Activated T-helper 17 cell treated with anti-CD3 and anti-CD28 coated beads, Interleukin-2, amount 50 U/mL, for 72 hours (primary cell): ENCODE measurements around the gene TM4SF4. TPM values are rescaled to one million over a fixed set of nuclear protein-coding genes. Genes with fewer than 3 reads are reported as not detected.
"Not testable (repeated sequence)": the region's sequence is repeated elsewhere in the genome, so short reads cannot be mapped to it uniquely, and the experiment has no call there.

Experiments used
- ATAC-seq: fragments of 150-1000 bp; cut with Tn5 transposase; replicated peaks from 2 replicates; pipeline ENCODE4 v1.10.0; 2021; ENCODE audit warnings: mild to moderate bottlenecking, moderate library complexity
- H3K27ac Mint-ChIP-seq: one replicate; pipeline ENCODE4 v1.8.0; 2022; ENCODE audit warnings: mixed read lengths
- H3K27me3 Mint-ChIP-seq: one replicate; pipeline ENCODE4 v1.8.0; 2022; ENCODE audit warnings: mixed read lengths
- H3K36me3 Mint-ChIP-seq: one replicate; pipeline ENCODE4 v1.8.0; 2022; ENCODE audit warnings: low read depth, mild to moderate bottlenecking, mixed read lengths
- H3K4me1 Mint-ChIP-seq: one replicate; pipeline ENCODE4 v1.8.0; 2022; ENCODE audit warnings: mixed read lengths
- H3K4me3 Mint-ChIP-seq: one replicate; pipeline ENCODE4 v1.8.0; 2022; ENCODE audit warnings: mild to moderate bottlenecking, mixed read lengths
- H3K9me3 Mint-ChIP-seq: one replicate; pipeline ENCODE4 v1.8.0; 2022; ENCODE audit warnings: mixed read lengths
- total RNA-seq, 2 donors: library from RNA; stranded (reverse); gene quantifications; one replicate each; pipeline ENCODE4 v1.2.3, GENCODE V29; 2022

The TM4SF4 gene, protein sequence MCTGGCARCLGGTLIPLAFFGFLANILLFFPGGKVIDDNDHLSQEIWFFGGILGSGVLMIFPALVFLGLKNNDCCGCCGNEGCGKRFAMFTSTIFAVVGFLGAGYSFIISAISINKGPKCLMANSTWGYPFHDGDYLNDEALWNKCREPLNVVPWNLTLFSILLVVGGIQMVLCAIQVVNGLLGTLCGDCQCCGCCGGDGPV
- not detected for total RNA-seq

DNA sequence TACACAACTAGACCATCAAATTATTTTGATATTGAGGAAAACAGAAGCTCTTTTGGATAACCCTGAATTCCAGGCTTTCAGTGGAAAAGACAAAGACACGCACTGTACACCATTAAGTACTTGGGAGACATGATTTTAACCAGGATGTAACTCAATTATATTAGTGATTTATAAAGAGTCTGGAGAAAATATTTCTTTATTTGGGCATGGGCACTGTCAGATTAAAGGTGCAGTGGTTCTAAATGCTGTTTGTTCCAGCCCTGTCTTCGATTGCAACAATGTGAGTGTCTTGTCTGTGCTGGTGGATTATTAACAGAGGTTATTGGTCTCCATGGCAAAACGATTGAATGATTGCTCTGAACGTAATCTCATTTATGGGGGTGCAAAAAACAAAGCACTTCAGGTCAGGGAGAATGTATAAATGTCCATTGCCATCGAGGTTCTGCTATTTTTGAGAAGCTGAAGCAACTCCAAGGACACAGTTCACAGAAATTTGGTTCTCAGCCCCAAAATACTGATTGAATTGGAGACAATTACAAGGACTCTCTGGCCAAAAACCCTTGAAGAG lies at the start of gene TM4SF4:
Gene TM4SF4, plus strand, starts transcription at position 448 of the 568 bp plus-strand sequence. CDS start 181 bp downstream, outside the sequence.
- H3K4me3 Mint-ChIP-seq: no peak within 1 kb of the TSS
- no peaks in the 10 kb centered on the region for H3K36me3 Mint-ChIP-seq
- peaks cover 11% of the 10 kb centered on the region for H3K27me3 Mint-ChIP-seq
- H3K9me3 Mint-ChIP-seq: no peaks in the 10 kb centered on the region
- H3K27ac Mint-ChIP-seq: no peak within 1 kb of the TSS
- no peaks in the 10 kb centered on the region for H3K4me1 Mint-ChIP-seq
- no peak for ATAC-seq

DNA sequence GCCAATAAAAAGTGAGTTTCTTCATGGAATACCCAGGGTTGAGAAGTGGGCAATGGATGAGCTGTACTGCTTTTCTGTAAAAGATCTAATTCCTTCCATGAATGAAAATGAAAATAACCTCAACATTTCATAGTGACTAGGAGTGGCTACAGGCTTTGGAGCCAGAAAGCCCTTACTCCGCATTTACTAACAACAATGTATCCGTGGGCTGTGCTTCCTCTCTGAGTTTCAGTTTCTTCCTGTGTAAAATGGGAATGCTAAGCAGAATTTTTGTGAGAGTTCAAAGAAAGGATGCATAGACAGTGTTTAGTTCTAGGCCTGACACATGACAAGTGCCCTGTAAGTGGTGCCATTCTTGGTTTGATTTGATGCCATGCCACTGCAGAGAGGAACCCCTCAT lies 49.6 kb upstream of the TM4SF4 start:
- no peaks in the 10 kb centered on the region for H3K4me1 Mint-ChIP-seq
- H3K9me3 Mint-ChIP-seq: no peaks in the 10 kb centered on the region
- H3K27me3 Mint-ChIP-seq: peaks cover 16% of the 10 kb centered on the region
- no peak overlapping the region for H3K27ac Mint-ChIP-seq
- no peaks in the 10 kb centered on the region for H3K36me3 Mint-ChIP-seq
- ATAC-seq: no peak
- no peak overlapping the region for H3K4me3 Mint-ChIP-seq

DNA sequence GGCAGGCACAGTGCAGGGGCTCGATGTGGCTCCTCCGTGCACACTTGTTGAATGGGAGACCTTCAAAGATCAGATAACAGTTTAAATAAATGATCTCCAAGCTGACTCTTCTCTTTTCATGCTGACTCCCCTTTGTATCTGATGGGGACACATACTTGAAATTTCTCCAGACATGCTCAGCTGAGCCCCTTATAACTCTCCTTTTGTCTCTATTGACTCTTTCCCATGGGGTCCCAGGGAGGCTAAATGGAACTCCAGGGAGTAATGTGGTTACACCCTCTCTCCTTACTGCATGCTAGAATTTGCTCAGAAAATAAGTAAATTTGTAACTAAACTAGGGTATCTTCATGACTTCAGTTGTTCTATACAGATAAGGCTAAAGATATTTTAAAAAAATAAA lies 48.2 kb upstream of the TM4SF4 start:
- no peaks in the 10 kb centered on the region for H3K36me3 Mint-ChIP-seq
- H3K27ac Mint-ChIP-seq: no peak overlapping the region
- no peak overlapping the region for H3K4me3 Mint-ChIP-seq
- no peak for ATAC-seq
- H3K4me1 Mint-ChIP-seq: no peaks in the 10 kb centered on the region
- no peaks in the 10 kb centered on the region for H3K9me3 Mint-ChIP-seq
- H3K27me3 Mint-ChIP-seq: peaks cover 16% of the 10 kb centered on the region

DNA sequence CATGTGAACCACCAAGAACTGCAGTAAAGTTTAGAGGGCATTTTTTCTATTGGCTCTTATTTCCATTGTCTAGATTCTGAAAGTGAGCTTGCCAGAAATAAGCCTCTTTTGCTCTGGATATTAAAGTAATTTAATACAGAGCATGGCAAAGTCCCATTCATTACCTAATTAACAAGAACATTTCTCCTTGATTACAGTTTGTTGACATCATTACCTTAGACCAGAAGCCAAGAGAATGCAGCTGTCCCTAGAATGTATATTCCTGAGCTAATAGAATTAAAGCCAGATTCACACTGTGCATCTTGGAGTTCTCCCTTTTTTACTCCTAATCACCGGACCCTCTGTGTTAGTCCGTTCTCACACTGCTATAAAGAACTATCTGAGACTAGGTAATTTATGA lies 46.4 kb upstream of the TM4SF4 start:
- H3K36me3 Mint-ChIP-seq: no peaks in the 10 kb centered on the region
- no peak for ATAC-seq
- no peaks in the 10 kb centered on the region for H3K4me1 Mint-ChIP-seq
- no peak overlapping the region for H3K27ac Mint-ChIP-seq
- no peaks in the 10 kb centered on the region for H3K9me3 Mint-ChIP-seq
- H3K4me3 Mint-ChIP-seq: no peak overlapping the region
- H3K27me3 Mint-ChIP-seq: peaks cover 14% of the 10 kb centered on the region

DNA sequence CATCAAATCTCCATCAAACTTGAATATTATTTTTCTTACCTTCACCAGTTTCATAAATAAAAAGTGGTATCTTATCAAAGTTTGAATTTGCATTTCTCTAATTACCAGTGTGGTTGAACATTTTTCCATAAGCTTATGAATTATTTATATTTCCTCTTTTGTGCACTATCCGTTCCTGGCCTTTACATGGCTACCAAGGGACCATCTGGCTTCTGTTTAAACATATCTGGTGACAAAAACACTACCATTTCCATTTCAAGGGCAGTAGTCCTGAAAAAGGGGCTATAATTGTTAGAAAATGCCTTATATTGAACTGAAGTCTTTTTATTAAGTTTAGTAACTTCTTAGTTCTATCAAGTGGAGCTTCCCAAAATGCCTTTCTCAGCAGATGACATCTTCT lies 44.3 kb upstream of the TM4SF4 start:
- peaks cover 20% of the 10 kb centered on the region for H3K27me3 Mint-ChIP-seq
- no peaks in the 10 kb centered on the region for H3K4me1 Mint-ChIP-seq
- no peak overlapping the region for H3K4me3 Mint-ChIP-seq
- no peaks in the 10 kb centered on the region for H3K9me3 Mint-ChIP-seq
- H3K27ac Mint-ChIP-seq: no peak overlapping the region
- no peaks in the 10 kb centered on the region for H3K36me3 Mint-ChIP-seq
- ATAC-seq: no peak

DNA sequence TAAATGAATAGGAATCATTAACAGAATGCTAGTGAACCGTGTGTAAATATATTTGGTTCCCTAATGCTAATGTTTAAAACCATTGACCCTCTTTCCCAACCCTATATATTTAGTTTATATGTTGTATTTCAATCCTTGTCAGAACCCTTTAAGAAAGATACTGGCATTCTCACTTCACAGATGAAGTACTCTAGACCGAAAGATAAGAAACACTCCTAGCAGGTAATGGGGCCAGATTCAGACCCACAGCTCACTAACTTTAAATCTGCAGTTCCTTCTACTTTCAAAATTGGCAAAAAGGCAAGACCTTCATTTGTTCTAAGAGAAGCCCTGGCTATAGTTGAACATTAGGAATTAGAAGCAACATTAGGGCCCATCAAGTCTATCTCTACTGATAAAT lies 42.3 kb upstream of the TM4SF4 start:
- Mint-ChIP-seq H3K9me3 (no peaks in the 10 kb centered on the region), H3K4me1 (no peaks in the 10 kb centered on the region), H3K27me3 (peaks cover 17% of the 10 kb centered on the region), H3K4me3 (no peak overlapping the region), H3K27ac (no peak overlapping the region), H3K36me3 (no peaks in the 10 kb centered on the region)
- ATAC-seq: no peak

DNA sequence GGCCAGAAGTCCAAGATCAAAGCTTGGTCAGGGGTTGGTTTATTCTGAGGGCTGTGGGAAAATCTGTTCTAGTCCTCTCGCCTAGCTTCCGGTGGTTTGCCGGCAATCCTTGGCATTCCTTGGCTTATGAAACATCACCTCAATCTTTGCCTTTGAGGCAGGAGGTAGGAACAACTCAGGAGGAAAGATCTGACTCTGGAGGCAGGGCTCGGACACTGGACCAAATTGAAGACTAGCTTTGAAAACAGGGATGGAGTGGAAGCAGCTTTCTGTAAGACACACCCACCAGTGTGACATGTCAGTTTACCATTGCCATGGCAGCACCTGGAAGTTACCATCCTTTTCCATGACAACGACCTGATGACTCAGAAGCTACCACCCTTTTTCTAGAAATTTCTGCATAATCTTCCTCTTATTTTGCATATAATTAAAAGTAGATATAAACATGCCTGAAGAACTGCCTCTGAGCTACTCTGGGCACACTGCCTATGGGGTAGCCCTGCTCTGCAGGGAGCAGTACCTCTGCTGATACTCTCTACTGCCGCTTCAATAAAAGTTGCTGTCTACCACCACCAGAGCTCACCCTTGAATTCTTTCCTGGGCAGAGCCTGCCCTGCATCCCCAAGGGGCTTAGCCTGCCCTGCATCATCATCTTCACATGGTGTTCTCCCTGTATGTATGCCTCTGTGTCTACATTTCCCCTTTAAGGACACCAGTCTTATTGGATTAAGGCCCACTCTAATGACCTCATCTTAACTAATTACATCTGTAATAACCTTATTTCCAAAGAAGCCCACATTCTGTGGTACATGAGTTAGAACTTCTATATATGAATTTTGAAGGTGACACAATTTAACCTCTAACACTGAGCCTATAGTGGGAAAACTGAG lies 38.3 kb upstream of the TM4SF4 start:
- Mint-ChIP-seq H3K9me3 (no peaks in the 10 kb centered on the region), H3K4me3 (no peak overlapping the region), H3K36me3 (no peaks in the 10 kb centered on the region), H3K4me1 (no peaks in the 10 kb centered on the region), H3K27ac (no peak overlapping the region), H3K27me3 (peaks cover 15% of the 10 kb centered on the region)
- ATAC-seq: no peak

DNA sequence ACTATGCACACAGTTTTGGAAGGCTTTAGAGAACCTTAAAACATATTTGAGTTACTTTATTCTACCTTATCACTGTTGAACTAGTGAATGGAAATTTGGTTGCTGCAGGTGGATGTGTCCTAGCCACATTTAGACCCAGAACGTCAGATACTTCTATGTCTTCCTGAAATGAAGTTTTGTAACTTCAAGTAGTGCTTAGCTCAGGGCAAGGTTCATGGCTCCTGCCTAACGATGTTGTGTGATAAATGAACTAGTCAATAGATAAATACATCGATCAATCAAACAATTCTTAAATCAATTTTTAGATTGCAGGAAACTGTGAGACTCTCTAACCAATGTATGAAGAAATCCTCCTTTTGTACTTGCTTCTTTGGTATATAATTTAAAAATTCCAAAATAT lies 37.2 kb upstream of the TM4SF4 start:
- no peaks in the 10 kb centered on the region for H3K4me1 Mint-ChIP-seq
- no peak overlapping the region for H3K4me3 Mint-ChIP-seq
- H3K27ac Mint-ChIP-seq: no peak overlapping the region
- no peaks in the 10 kb centered on the region for H3K9me3 Mint-ChIP-seq
- no peak for ATAC-seq
- no peaks in the 10 kb centered on the region for H3K36me3 Mint-ChIP-seq
- peaks cover 18% of the 10 kb centered on the region for H3K27me3 Mint-ChIP-seq

DNA sequence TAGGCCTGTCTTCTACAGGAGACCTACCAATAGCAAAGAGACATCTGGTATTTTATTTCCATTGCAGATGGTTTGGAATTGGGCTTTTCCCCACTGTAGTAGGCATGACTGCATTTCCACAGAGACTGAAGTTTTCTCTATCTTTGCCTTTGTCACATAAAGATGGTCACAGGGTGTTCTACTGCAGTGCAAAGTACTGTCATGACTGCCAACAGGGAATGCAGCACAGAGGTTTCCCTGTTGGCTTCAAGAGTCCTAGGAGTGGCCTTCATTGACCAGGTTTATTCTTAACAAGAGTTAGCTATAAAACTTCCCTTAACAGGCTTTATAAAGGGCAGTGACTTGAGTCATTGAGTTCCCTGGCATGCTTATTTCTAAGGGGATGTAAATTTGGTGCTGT lies 36.8 kb upstream of the TM4SF4 start:
- H3K9me3 Mint-ChIP-seq: no peaks in the 10 kb centered on the region
- no peak overlapping the region for H3K27ac Mint-ChIP-seq
- ATAC-seq: no peak

DNA sequence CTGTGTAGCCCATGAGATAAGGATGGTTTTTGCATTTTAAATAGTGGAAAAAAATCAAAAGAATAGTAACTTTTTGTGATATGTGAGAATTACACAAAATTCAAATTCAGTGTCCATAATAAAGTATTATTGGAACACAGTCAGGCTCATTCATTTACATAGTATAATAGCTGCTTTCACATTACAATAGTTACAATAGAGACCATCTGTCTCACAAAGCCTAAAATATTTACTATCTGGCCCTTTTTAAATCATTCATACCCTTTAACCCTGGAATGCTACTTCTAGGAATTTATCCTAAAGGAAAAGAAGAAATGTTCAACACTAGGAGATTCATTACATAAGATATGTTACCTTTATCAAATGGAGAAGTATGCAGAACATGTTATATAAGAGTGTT lies 35.5 kb upstream of the TM4SF4 start:
- no peaks in the 10 kb centered on the region for H3K36me3 Mint-ChIP-seq
- peaks cover 27% of the 10 kb centered on the region for H3K27me3 Mint-ChIP-seq
- no peaks in the 10 kb centered on the region for H3K9me3 Mint-ChIP-seq
- no peak overlapping the region for H3K27ac Mint-ChIP-seq
- no peak overlapping the region for H3K4me3 Mint-ChIP-seq
- no peak for ATAC-seq
- no peaks in the 10 kb centered on the region for H3K4me1 Mint-ChIP-seq

More for the DNA sequence above, 36.8 kb upstream of the TM4SF4 start:
- H3K36me3 Mint-ChIP-seq: no peaks in the 10 kb centered on the region
- H3K27me3 Mint-ChIP-seq: peaks cover 20% of the 10 kb centered on the region
- no peaks in the 10 kb centered on the region for H3K4me1 Mint-ChIP-seq
- no peak overlapping the region for H3K4me3 Mint-ChIP-seq

DNA sequence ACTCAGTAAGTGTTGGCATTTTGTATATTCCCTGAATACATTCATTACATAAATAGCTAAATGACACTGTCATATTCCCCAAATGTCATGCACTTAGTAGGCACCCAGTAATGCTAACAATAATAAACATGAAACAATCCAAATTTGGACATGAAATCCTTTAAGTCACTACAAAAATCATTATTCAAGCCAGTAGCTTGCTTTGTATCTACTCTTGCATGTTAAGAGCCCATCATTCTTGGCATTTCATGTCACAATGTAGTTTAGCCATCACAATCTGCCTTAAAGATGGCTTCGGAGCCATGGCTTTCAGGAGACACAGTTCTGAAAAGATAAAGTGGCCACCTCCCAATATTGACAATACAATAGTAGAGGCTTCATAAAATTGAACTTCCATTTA lies 32.9 kb upstream of the TM4SF4 start:
- no peak overlapping the region for H3K4me3 Mint-ChIP-seq
- H3K4me1 Mint-ChIP-seq: no peaks in the 10 kb centered on the region
- no peaks in the 10 kb centered on the region for H3K36me3 Mint-ChIP-seq
- H3K27me3 Mint-ChIP-seq: peaks cover 19% of the 10 kb centered on the region
- H3K27ac Mint-ChIP-seq: no peak overlapping the region
- no peak for ATAC-seq
- H3K9me3 Mint-ChIP-seq: no peaks in the 10 kb centered on the region

DNA sequence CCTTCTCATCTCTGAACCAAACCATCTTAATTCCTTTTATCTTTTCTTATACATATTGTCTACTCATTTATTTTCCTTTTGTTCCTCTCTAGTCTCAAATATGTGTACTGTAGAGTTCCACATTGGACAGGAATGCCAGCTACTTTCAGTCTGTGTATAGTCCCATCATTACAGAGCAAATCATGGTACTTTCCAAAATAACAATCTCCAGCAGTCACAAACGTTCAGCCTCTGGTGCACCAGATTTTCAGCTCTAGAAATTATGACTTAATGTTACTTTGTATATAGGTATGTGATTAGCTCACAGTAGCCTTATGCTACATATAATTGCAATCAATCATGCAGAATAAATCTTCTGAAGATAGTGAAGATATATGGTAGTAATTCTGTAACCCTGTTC lies 32.5 kb upstream of the TM4SF4 start:
- no peaks in the 10 kb centered on the region for H3K4me1 Mint-ChIP-seq
- H3K27me3 Mint-ChIP-seq: peaks cover 18% of the 10 kb centered on the region
- no peaks in the 10 kb centered on the region for H3K36me3 Mint-ChIP-seq
- no peaks in the 10 kb centered on the region for H3K9me3 Mint-ChIP-seq
- no peak overlapping the region for H3K4me3 Mint-ChIP-seq
- H3K27ac Mint-ChIP-seq: no peak overlapping the region
- ATAC-seq: no peak

DNA sequence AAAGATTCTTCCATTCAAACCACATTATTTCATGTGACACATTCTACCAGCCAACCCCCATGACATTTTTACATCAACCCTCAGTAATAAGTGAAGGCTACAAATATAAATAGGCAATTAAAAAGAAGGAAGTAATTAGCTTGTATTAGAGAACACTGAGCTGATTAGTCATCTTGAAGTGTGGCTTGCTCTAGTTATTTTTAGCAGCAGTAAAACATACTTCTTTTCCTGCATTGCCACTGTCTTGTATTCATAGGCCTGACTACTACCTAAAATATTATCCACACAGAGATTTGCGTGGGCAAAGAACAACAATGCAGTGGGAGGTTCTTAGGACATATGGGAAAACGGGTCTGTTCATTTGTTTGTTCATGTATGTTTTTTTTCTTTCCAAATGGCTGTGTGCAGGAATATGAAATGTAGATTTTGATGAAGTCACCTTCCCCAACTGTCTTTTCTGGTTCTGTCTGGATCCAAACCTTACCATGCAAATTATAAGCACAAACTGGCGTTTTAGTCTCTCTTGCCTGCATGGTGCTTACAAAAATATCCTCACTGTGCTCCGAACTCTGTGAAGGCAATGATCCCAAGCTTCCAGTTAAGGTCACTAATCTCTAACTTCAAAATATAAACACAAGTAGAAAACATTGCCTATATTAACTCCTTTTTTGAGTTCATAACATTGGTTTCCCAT lies 31.5 kb upstream of the TM4SF4 start:
- ATAC-seq: no peak
- no peaks in the 10 kb centered on the region for H3K36me3 Mint-ChIP-seq
- no peaks in the 10 kb centered on the region for H3K9me3 Mint-ChIP-seq
- H3K27ac Mint-ChIP-seq: no peak overlapping the region
- no peaks in the 10 kb centered on the region for H3K4me1 Mint-ChIP-seq
- H3K27me3 Mint-ChIP-seq: peaks cover 18% of the 10 kb centered on the region
- H3K4me3 Mint-ChIP-seq: no peak overlapping the region

DNA sequence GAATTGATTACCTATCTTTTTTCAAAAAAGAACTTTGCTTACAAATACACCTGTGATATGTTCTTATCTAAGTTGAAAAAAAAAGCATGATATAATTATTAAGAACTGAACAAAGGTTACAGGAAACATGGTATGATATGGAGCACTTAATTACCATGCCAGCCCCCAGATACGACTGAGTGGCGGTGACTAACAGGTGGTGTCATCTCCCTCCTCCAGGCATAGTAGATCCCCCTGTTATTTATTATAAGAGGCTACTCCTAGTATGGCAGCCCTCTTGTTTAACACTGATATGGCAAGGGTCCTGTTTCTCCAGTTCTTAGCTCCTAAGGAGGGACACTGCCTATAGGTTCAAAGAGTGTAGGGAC lies 31.0 kb upstream of the TM4SF4 start:
- Mint-ChIP-seq H3K36me3 (no peaks in the 10 kb centered on the region), H3K4me1 (no peaks in the 10 kb centered on the region), H3K27me3 (peaks cover 18% of the 10 kb centered on the region), H3K9me3 (no peaks in the 10 kb centered on the region), H3K27ac (no peak overlapping the region), H3K4me3 (no peak overlapping the region)
- no peak for ATAC-seq

DNA sequence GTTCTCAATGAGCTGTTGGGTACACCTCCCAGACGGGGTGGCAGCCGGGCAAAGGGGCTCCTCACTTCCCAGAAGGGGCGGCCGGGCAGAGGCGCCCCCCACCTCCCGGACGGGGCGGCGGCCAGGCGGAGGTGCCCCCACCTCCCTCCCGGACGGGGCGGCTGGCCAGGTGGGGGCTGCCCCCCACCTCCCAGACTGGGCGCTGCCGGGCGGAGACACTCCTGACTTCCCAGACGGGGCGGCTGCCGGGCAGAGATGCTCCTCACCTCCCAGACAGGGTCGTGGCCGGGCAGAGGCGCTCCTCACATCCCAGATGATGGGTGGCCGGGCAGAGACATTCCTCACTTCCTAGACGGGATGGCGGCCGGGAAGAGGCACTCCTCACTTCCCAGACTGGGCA lies 29.6 kb upstream of the TM4SF4 start:
- not testable (repeated sequence) for H3K36me3 Mint-ChIP-seq, H3K4me1 Mint-ChIP-seq, H3K27ac Mint-ChIP-seq, H3K4me3 Mint-ChIP-seq, ATAC-seq, H3K9me3 Mint-ChIP-seq
- H3K27me3 Mint-ChIP-seq: peaks cover 18% of the 10 kb centered on the region
